HCT116 (cell line): Measurements from ENCODE around the gene MFN2. TPM values are rescaled to one million over a fixed set of nuclear protein-coding genes. Genes with fewer than 3 reads are reported as not detected.

ENCODE experiments used
- ATAC-seq: fragments of 200-7000 bp; cut with Tn5 transposase; 2 replicates; pipeline ENCODE4 v1.9.1; 2020; ENCODE audit warnings: mild to moderate bottlenecking, moderate library complexity
- BruUV-seq: library from RNA; stranded (reverse); fragments of 400-500 nt; replicated peaks from 2 replicates; lab custom pipeline; 2021; lab: Mats Ljungman, UMichigan
- CTCF ChIA-PET: fragments of 300-600 bp; sonication (Branson Sonifier 250); formaldehyde crosslinking; loops from one replicate; lab custom pipeline; 2021; ENCODE audit warnings: antibody characterized with exemption; lab: Charles Lee
- POLR2A ChIA-PET: fragments of 300-600, 350-600 bp; sonication (Branson Sonifier 250); formaldehyde crosslinking; loops from one replicate; lab custom pipeline; 2021; ENCODE audit warnings: antibody characterized with exemption; lab: Charles Lee
- RAD21 ChIA-PET, 2 experiments: fragments of 300-600 bp; sonication (Branson Sonifier 250); formaldehyde crosslinking; loops; one replicate each; lab custom pipeline; 2023; ENCODE audit warnings: low total read pairs in 2 of 2; ENCODE audit not compliant: uncharacterized antibody in 2 of 2, unreplicated experiment in 2 of 2, low non-redundant PET in 1 of 2; lab: Charles Lee
- DNase-seq: peaks from one replicate; pipeline ENCODE4 v3.0.0-alpha.2; 2010; ENCODE audit warnings: low read depth, low spot score
- H2AFZ ChIP-seq: fragments of 200-600 bp; shearing (Covaris generic), sonication (generic); 2 replicates; pipeline ENCODE4 v1.6.1; 2017; ENCODE audit warnings: low read depth, mixed run types, mixed read lengths, antibody characterized with exemption, low read length; ENCODE audit not compliant: poor library complexity, severe bottlenecking
- H3K27ac ChIP-seq: 2 replicates; pipeline ENCODE4 v1.5.1; 2012; ENCODE audit warnings: low read depth, low read length
- H3K27me3 ChIP-seq: fragments of 200-600 bp; sonication (generic); 2 replicates; pipeline ENCODE4 v1.6.1; 2016; ENCODE audit warnings: mixed run types, low read length, mixed read lengths; ENCODE audit not compliant: insufficient read depth
- H3K36me3 ChIP-seq, 2 experiments: fragments of 200-500 bp in 1 of 2; fragments of 200-600 bp in 1 of 2; sonication (Bioruptor generic) in 1 of 2; sonication (generic) in 1 of 2; 2 replicates each; pipeline versions ENCODE4 v1.5.1 to v1.6.1; 2014 to 2016; ENCODE audit warnings: low read length in 2 of 2, inconsistent platforms in 1 of 2, mixed read lengths in 1 of 2, mixed run types in 1 of 2; ENCODE audit not compliant: insufficient read depth in 2 of 2, control insufficient read depth in 1 of 2
- H3K4me1 ChIP-seq, 2 experiments: fragments of 200-600 bp in 1 of 2; sonication (generic) in 1 of 2; 2 replicates each; pipeline versions ENCODE4 v1.5.1 to v1.6.1; 2012 to 2017; ENCODE audit warnings: low read length in 2 of 2, inconsistent platforms in 1 of 2, mild to moderate bottlenecking in 1 of 2, mixed read lengths in 1 of 2, mixed run types in 1 of 2, moderate library complexity in 1 of 2; ENCODE audit not compliant: insufficient read depth in 2 of 2, control insufficient read depth in 1 of 2
- H3K4me2 ChIP-seq: fragments of 200-600 bp; sonication (generic); 2 replicates; pipeline ENCODE4 v1.6.1; 2017; ENCODE audit warnings: mixed run types, low read length, mixed read lengths
- H3K4me3 ChIP-seq, 2 experiments: fragments of 200-600 bp in 1 of 2; sonication (generic) in 1 of 2; replicated peaks in 1 of 2; 2 replicates each; pipeline ENCODE4 v1.5.1; 2011 to 2016; ENCODE audit warnings: low read length in 2 of 2, control low read depth in 1 of 2, low read depth in 1 of 2, mild to moderate bottlenecking in 1 of 2, mixed read lengths in 1 of 2, mixed run types in 1 of 2
- H3K79me2 ChIP-seq: fragments of 200-600 bp; sonication (generic); 2 replicates; pipeline ENCODE4 v1.6.1; 2017; ENCODE audit warnings: mild to moderate bottlenecking, mixed run types, low read length, moderate library complexity, mixed read lengths; ENCODE audit not compliant: insufficient read depth
- H3K9ac ChIP-seq: fragments of 200-600 bp; sonication (generic); 2 replicates; pipeline ENCODE4 v1.6.1; 2016; ENCODE audit warnings: low read length, mixed read lengths
- H3K9me2 ChIP-seq: fragments of 200-600 bp; sonication (generic), shearing (Covaris generic); 2 replicates; pipeline ENCODE4 v1.6.1; 2017; ENCODE audit warnings: mixed run types, mild to moderate bottlenecking, moderate library complexity; ENCODE audit not compliant: insufficient read depth
- H3K9me3 ChIP-seq, 2 experiments: fragments of 200-500 bp in 1 of 2; fragments of 200-600 bp in 1 of 2; sonication (Bioruptor generic) in 1 of 2; sonication (generic) in 1 of 2; 2 replicates each; pipeline ENCODE4 v1.6.1; 2014 to 2017; ENCODE audit warnings: low read length in 2 of 2, mixed read lengths in 2 of 2, inconsistent platforms in 1 of 2, low read depth in 1 of 2, mild to moderate bottlenecking in 1 of 2, mixed run types in 1 of 2, moderate library complexity in 1 of 2; ENCODE audit not compliant: control insufficient read depth in 1 of 2, insufficient read depth in 1 of 2
- H4K20me1 ChIP-seq: fragments of 200-600 bp; sonication (generic), shearing (Covaris generic); 2 replicates; pipeline ENCODE4 v1.6.1; 2017; ENCODE audit warnings: mixed run types, mild to moderate bottlenecking, moderate library complexity; ENCODE audit not compliant: insufficient read depth
- ATF3 ChIP-seq: IDR thresholded peaks from 2 replicates; pipeline ENCODE4 v1.6.1; 2012
- CBX3 ChIP-seq: IDR thresholded peaks from 2 replicates; pipeline ENCODE4 v1.6.1; 2012; ENCODE audit warnings: low read depth
- ELF1 ChIP-seq: IDR thresholded peaks from 2 replicates; pipeline ENCODE4 v1.6.1; 2012; ENCODE audit warnings: low read depth, borderline replicate concordance
- EZH2phosphoT487 ChIP-seq: fragments of 200-600 bp; IDR thresholded peaks from 2 replicates; pipeline ENCODE4 v1.6.1; 2018; ENCODE audit warnings: antibody characterized with exemption, borderline replicate concordance
- FOSL1 ChIP-seq: IDR thresholded peaks from 2 replicates; pipeline ENCODE4 v1.6.1; 2012; ENCODE audit warnings: low read depth
- JUND ChIP-seq: IDR thresholded peaks from 2 replicates; pipeline ENCODE4 v1.6.1; 2012
- POLR2AphosphoS5 ChIP-seq: IDR thresholded peaks from 2 replicates; pipeline ENCODE4 v1.6.1; 2011; ENCODE audit warnings: mild to moderate bottlenecking, low read depth, low read length, moderate library complexity
- RAD21 ChIP-seq: IDR thresholded peaks from 2 replicates; pipeline ENCODE4 v1.6.1; 2012; ENCODE audit warnings: low read depth, mild to moderate bottlenecking
- SIN3A ChIP-seq: IDR thresholded peaks from 2 replicates; pipeline ENCODE4 v1.6.1; 2012; ENCODE audit warnings: low read depth
- SP1 ChIP-seq: IDR thresholded peaks from 2 replicates; pipeline ENCODE4 v1.6.1; 2012; ENCODE audit warnings: low read depth
- SRF ChIP-seq: IDR thresholded peaks from 2 replicates; pipeline ENCODE4 v1.6.1; 2012; ENCODE audit warnings: low read depth
- YY1 ChIP-seq: IDR thresholded peaks from 2 replicates; pipeline ENCODE4 v1.6.1; 2011; ENCODE audit warnings: low read length, low read depth, moderate library complexity, mild to moderate bottlenecking; ENCODE audit not compliant: insufficient replicate concordance; ENCODE audit errors: extremely low read depth
- intact Hi-C: fragments of 100-400 bp; cut with micrococcal nuclease; formaldehyde crosslinking; loops from 2 replicates; pipeline ENCODE4 v1.10.0; 2022
- total RNA-seq: library from RNA; stranded (reverse); gene quantifications from one replicate; pipeline ENCODE4 v1.2.1, GENCODE V29; 2021; ENCODE audit not compliant: unreplicated experiment

The MFN2 gene
- total RNA-seq, 1 experiment from 2014 or later = 83.0 TPM

GRCh38 chr1:12037486-12038355 is 57.5 kb downstream of the MFN2 start:
- ChIA-PET CTCF (no interaction called here), RAD21 (no interaction called here)
- ATAC-seq = no peak
- Histone ChIP-seq H3K9me2 (no peaks in the 10 kb centered on the region), H2AFZ (no peak overlapping the region), H3K79me2 (no peaks in the 10 kb centered on the region)
- intact Hi-C loops = no loop called here
- TF ChIP-seq ATF3 (no peak), ELF1 (no peak), SP1 (no peak), FOSL1 (no peak), CBX3 (no peak), EZH2phosphoT487 (no peak), POLR2AphosphoS5 (no peak), JUND (no peak), YY1 (no peak), SIN3A (no peak), RAD21 (no peak), SRF (no peak)
- TF ChIP-seq, all 23 proteins: peak for 0
- Histone ChIP-seq H3K4me1 (no peaks in the 10 kb centered on the region), H3K27ac (no peak overlapping the region), H3K4me3 (no peak overlapping the region), H3K9ac (no peak overlapping the region), H3K4me2 (no peak overlapping the region), H4K20me1 (no peaks in the 10 kb centered on the region), H3K27me3 (no peaks in the 10 kb centered on the region), H3K36me3 (no peaks in the 10 kb centered on the region), H3K9me3 (no peaks in the 10 kb centered on the region)
- BruUV-seq = no TSS peak
- POLR2A ChIA-PET = interaction anchor here (1.1 to 2.0 kb wide), 2 partner anchors 11 to 19 kb away, joined by 4 to 5 read pairs; partner anchors contain the start of gene MIIP
- DNase-seq = no peak
